ENCODE results near the gene GPD1. TPM values are rescaled to one million over a fixed set of nuclear protein-coding genes. Genes with fewer than 3 reads are reported as not detected.

GPD1 gene
- total and polyA plus RNA-seq, 10 of the 15 experiments (the other 5 are each of a cell fraction or from before 2014, with no cell fraction given), result 0.04 to 0.61 (median 0.26) TPM; not detected in 1

DNA sequence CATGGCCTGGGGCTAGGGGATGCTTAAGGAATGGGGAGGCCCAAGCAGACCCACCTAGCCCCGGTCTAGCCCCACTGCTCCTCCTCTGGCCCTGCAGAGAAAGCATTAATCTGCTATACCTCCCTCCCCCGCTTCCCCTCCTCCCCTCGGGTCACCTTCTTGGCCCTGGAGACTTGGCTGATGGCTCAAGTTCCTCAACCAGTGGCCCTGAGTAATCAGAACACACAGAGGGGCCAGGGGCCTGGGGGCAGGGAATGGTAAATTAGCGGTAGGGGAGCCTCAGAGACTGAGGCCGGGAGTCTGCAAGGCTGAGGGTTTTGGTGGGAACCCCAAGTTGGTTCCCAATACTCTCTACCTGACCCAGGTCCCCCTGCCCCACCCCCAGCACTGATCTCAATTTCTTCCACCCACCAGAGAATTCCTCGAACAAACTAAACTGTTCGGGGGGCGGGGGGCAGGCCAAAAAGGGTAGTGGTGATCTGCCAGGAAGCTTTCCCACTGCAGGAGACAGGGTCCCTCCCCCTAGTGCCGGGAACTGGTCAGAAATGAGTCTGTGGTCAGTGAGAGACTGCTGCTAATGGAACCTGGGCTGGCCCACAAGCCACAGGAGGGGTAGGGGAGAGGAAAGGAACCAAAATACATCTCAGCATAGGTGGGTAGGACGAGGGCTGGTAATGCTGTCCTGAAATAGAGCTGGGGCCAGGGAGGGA is 31.5 kb upstream of the GPD1 start:
- Histone ChIP-seq H3K9me3 (replicated peaks; ENCODE audit: control insufficient read depth, insufficient read depth, low read length) (no peaks in the 10 kb centered on the region), H3K4me3 (no peak overlapping the region), H3K9ac (ENCODE audit: control insufficient read depth, insufficient read depth, low read length) (no peak overlapping the region), H3K79me2 (ENCODE audit: control insufficient read depth, insufficient read depth, low read length) (no peaks in the 10 kb centered on the region), H2AFZ (ENCODE audit: control insufficient read depth, low read depth, low read length) (no peak overlapping the region), H3K36me3 (ENCODE audit: control insufficient read depth in 2 of 2, insufficient read depth in 2 of 2, low read length in 1 of 2) (no peaks in the 10 kb centered on the region), H3K4me2 (ENCODE audit: control insufficient read depth, insufficient read depth) (no peak overlapping the region), H3K27me3 (replicated peaks in 1 of 2; ENCODE audit: control insufficient read depth in 2 of 2, insufficient read depth in 2 of 2, low read length in 1 of 2) (no peaks in the 10 kb centered on the region), H3K27ac (ENCODE audit: control insufficient read depth, insufficient read depth) (no peak overlapping the region), H4K20me1 (ENCODE audit: control insufficient read depth, insufficient read depth) (no peaks in the 10 kb centered on the region), H3K4me1 (ENCODE audit: control insufficient read depth, insufficient read depth, low read length) (no peaks in the 10 kb centered on the region; the same call in 1 of the 2 replicates)
- TF ChIP-seq NR2F1 (conservative IDR thresholded peaks at IDR 0.05) (no peak), SIX5 (IDR thresholded peaks at IDR 0.05; ENCODE audit: low read depth, low read length, severe bottlenecking) (no peak), RELA (IDR thresholded peaks at IDR 0.05; ENCODE audit: borderline replicate concordance, partially characterized antibody) (no peak), NR2C2 (IDR thresholded peaks at IDR 0.05; ENCODE audit: borderline replicate concordance, control insufficient read depth, insufficient read length, low read depth) (no peak)
- 30% methylated on average over 10 of the region's 10 CpGs for WGBS (ENCODE audit: insufficient coverage, insufficient replicate concordance, low lambda C conversion rate, missing lambda C conversion rate)
- FAIRE-seq (no peak), ATAC-seq (no peak), DNase-seq (ENCODE audit: low read depth, low spot score) (no peak)
- in situ Hi-C loops (cut with MboI), result no loop called here
- ChIA-PET POLR2A (interaction anchor here (0.5 kb wide), 1 partner anchor 23 kb away, joined by 3 read pairs; no protein-coding TSS in a partner anchor), CTCF (interaction anchor here (0.6 to 5.3 kb wide), 4 partner anchors 33 to 104 kb away, joined by 3 to 50 read pairs (median 4); no protein-coding TSS in a partner anchor), SMC1A (ENCODE audit: uncharacterized antibody, unreplicated experiment) (no interaction called here), RAD21 (ENCODE audit: unreplicated experiment) (interaction anchor here (1.2 kb wide), 1 partner anchor 95 kb away, joined by 3 read pairs; the partner anchor contains the start of gene CERS5)
- intact Hi-C loops (cut with micrococcal nuclease; ENCODE audit: unreplicated experiment), result loop anchor here (5.0 to 10.0 kb wide), 2 partner anchors 205 to 332 kb away; partner anchors contain the start of gene LARP4
- no TSS peak for BruUV-seq (replicated peaks)

DNA sequence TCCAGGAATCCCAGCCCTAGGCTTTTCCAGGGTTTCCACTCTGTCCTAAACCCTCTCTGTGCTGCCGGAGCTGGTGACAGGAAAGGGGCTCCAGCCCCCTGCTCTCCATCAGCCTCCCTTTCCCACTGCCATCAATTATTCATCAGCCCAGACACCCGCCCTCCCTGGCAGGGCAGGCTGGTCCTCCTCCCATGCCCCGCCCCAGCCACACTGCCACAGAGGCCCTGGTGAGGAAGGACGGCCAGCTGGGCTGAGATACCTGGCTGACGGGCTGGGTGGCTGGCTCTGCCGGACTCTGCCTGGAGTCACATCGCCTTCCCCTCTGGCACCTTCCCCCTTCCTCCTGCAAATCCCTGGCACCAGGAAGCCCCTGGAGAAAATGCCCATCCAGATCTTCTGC is 30.6 kb upstream of the GPD1 start:
- Histone ChIP-seq H3K27me3 (replicated peaks in 1 of 2; ENCODE audit: control insufficient read depth in 2 of 2, insufficient read depth in 2 of 2, low read length in 1 of 2) (no peaks in the 10 kb centered on the region), H3K27ac (ENCODE audit: control insufficient read depth, insufficient read depth) (no peak overlapping the region), H4K20me1 (ENCODE audit: control insufficient read depth, insufficient read depth) (no peaks in the 10 kb centered on the region), H3K79me2 (ENCODE audit: control insufficient read depth, insufficient read depth, low read length) (no peaks in the 10 kb centered on the region), H2AFZ (ENCODE audit: control insufficient read depth, low read depth, low read length) (no peak overlapping the region), H3K4me2 (ENCODE audit: control insufficient read depth, insufficient read depth) (no peak overlapping the region), H3K4me1 (ENCODE audit: control insufficient read depth, insufficient read depth, low read length) (no peaks in the 10 kb centered on the region; the same call in 1 of the 2 replicates), H3K9me3 (replicated peaks; ENCODE audit: control insufficient read depth, insufficient read depth, low read length) (no peaks in the 10 kb centered on the region), H3K9ac (ENCODE audit: control insufficient read depth, insufficient read depth, low read length) (no peak overlapping the region), H3K36me3 (ENCODE audit: control insufficient read depth in 2 of 2, insufficient read depth in 2 of 2, low read length in 1 of 2) (no peaks in the 10 kb centered on the region), H3K4me3 (no peak overlapping the region)
- 40% methylated on average over 7 of the region's 7 CpGs for WGBS (ENCODE audit: insufficient coverage, insufficient replicate concordance, low lambda C conversion rate, missing lambda C conversion rate)
- ChIA-PET SMC1A (ENCODE audit: uncharacterized antibody, unreplicated experiment) (interaction anchor here (2.1 kb wide), 1 partner anchor 103 kb away, joined by 8 read pairs; no protein-coding TSS in a partner anchor), CTCF (interaction anchor here (0.7 to 5.3 kb wide), 8 partner anchors 12 to 241 kb away, joined by 3 to 50 read pairs (median 6); partner anchors contain the start of gene SMARCD1), POLR2A (interaction anchor here (0.5 kb wide), 2 partner anchors 24 to 459 kb away, joined by 3 read pairs; no protein-coding TSS in a partner anchor), RAD21 (ENCODE audit: unreplicated experiment) (interaction anchor here (1.2 to 1.6 kb wide), 3 partner anchors 37 to 113 kb away, joined by 3 to 4 read pairs (median 4); partner anchors contain the start of gene CERS5)
- no TSS peak for BruUV-seq (replicated peaks)
- DNase-seq (ENCODE audit: low read depth, low spot score) (no peak), ATAC-seq (no peak), FAIRE-seq (no peak)
- intact Hi-C loops (cut with micrococcal nuclease; ENCODE audit: unreplicated experiment), result loop anchor here (5.0 to 10.0 kb wide), 2 partner anchors 206 to 332 kb away; partner anchors contain the start of gene LARP4
- in situ Hi-C loops (cut with MboI), result no loop called here
- no peak for TF ChIP-seq ZNF622 (IDR thresholded peaks at IDR 0.05)
- TF ChIP-seq NFYB (IDR thresholded peaks at IDR 0.05; ENCODE audit: insufficient read depth, low read depth, low read length), result no peak
- no peak for TF ChIP-seq FOS (IDR thresholded peaks at IDR 0.05; ENCODE audit: borderline replicate concordance, extremely low read depth, insufficient read length)

All from GM12878 (cell line).